Calu3 (cell line): Measurements from ENCODE around the gene GBA2. TPM values are rescaled to one million over a fixed set of nuclear protein-coding genes. Genes with fewer than 3 reads are reported as not detected.

Experiments used
- microRNA-seq: library from miRNA; unstranded; fragments of <30 nt; microRNA quantifications from one replicate; pipeline ENCODE4 v1.2.0, GENCODE V29; 2022
- total RNA-seq: library from RNA; stranded (reverse); gene quantifications from 2 replicates; pipeline ENCODE4 v1.2.3, GENCODE V29; 2022

The GBA2 gene
- total RNA-seq, 1 experiment from 2014 or later, result 62.7 TPM

Small RNA genes lying within 50 kb of the gene (microRNA-seq; reads per million reads assigned to microRNA genes)
- gene MIR6852 (not detected), gene MIR6853 (not detected)

Other genes with a start within 250 kb of the GBA2 start
- 20.9 and 24.6 TPM in 2 replicates for gene TESK1, start 144.0 kb downstream of the GBA2 start, total RNA-seq
- 0.38 and 0.73 TPM in 2 replicates for gene CD72, start 130.8 kb downstream of the GBA2 start, total RNA-seq
- not detected in 2 replicates for gene SIT1, start 98.3 kb downstream of the GBA2 start, total RNA-seq
- gene RMRP, start 91.2 kb downstream of the GBA2 start, total RNA-seq, result 8,471 and 11,520 TPM in 2 replicates
- gene CCDC107, start 90.9 kb downstream of the GBA2 start, total RNA-seq, result 7.9 and 8.0 TPM in 2 replicates
- gene ARHGEF39, start 84.0 kb downstream of the GBA2 start, total RNA-seq, result 14.2 and 15.4 TPM in 2 replicates
- 0.64 and 0.76 TPM in 2 replicates for gene CA9, start 75.3 kb downstream of the GBA2 start, total RNA-seq
- gene TPM2, start 59.3 kb downstream of the GBA2 start, total RNA-seq, result 138 and 145 TPM in 2 replicates
- 91.1 and 98.7 TPM in 2 replicates for gene TLN1, start 17.0 kb downstream of the GBA2 start, total RNA-seq
- gene CREB3, start 16.6 kb downstream of the GBA2 start, total RNA-seq, result 26.5 and 29.4 TPM in 2 replicates
- gene RGP1, start 59 bp upstream of the GBA2 start, total RNA-seq, result 26.6 and 31.6 TPM in 2 replicates
- not detected in 2 replicates for gene MSMP, start 5.0 kb upstream of the GBA2 start, total RNA-seq
- 16.8 and 19.2 TPM in 2 replicates for gene NPR2, start 42.4 kb upstream of the GBA2 start, total RNA-seq
- gene SPAG8, start 63.0 kb upstream of the GBA2 start, total RNA-seq, result 0.97 and 1.2 TPM in 2 replicates
- 33.9 and 39.7 TPM in 2 replicates for gene HINT2, start 65.8 kb upstream of the GBA2 start, total RNA-seq
- gene FAM221B, start 79.5 kb upstream of the GBA2 start, total RNA-seq, result not detected in 2 replicates
- 2.5 and 3.7 TPM in 2 replicates for gene TMEM8B, start 80.0 kb upstream of the GBA2 start, total RNA-seq
- gene OR13J1, start 121.2 kb upstream of the GBA2 start, total RNA-seq, result not detected in 2 replicates
- 0.69 and 0.90 TPM in 2 replicates for gene HRCT1, start 157.0 kb upstream of the GBA2 start, total RNA-seq
- gene SPAAR, start 160.3 kb upstream of the GBA2 start, total RNA-seq, result not detected in 2 replicates
- gene OR2S2, start 208.9 kb upstream of the GBA2 start, total RNA-seq, result not detected in 2 replicates